IMR-90 (cell line): Measurements from ENCODE around the gene SEPTIN8. TPM values are rescaled to one million over a fixed set of nuclear protein-coding genes. Genes with fewer than 3 reads are reported as not detected.

ENCODE experiments used
- ATAC-seq: fragments of 200-7000 bp; cut with Tn5 transposase; 2 replicates; pipeline ENCODE4 v1.9.1; 2020; ENCODE audit warnings: low read depth, mild to moderate bottlenecking, moderate library complexity
- BruUV-seq: library from RNA; stranded (reverse); fragments of 400-500 nt; replicated peaks from 2 replicates; lab custom pipeline; 2021; lab: Mats Ljungman, UMichigan
- CTCF ChIA-PET: fragments of 300-600 bp; formaldehyde crosslinking; extraction: SDS; loops from one replicate; lab custom pipeline; 2021; ENCODE audit warnings: antibody characterized with exemption; lab: Yijun Ruan, JAX
- POLR2A ChIA-PET: fragments of 300-600 bp; sonication (Branson Sonifier 250); formaldehyde crosslinking; loops from one replicate; lab custom pipeline; 2022; ENCODE audit warnings: antibody characterized with exemption; ENCODE audit not compliant: unreplicated experiment; lab: Charles Lee
- DNase-seq: peaks from one replicate; pipeline ENCODE4 v3.0.0; 2013
- H2AFZ ChIP-seq: replicated peaks from 2 replicates; pipeline ENCODE3; 2013; ENCODE audit warnings: low read length, mild to moderate bottlenecking; ENCODE audit not compliant: poor library complexity
- H2AK5ac ChIP-seq: 2 replicates; pipeline ENCODE4 v1.6.1; 2013; ENCODE audit warnings: low read depth, low read length, inconsistent platforms
- H2AK9ac ChIP-seq: replicated peaks from 2 replicates; pipeline ENCODE3; 2013; ENCODE audit warnings: mild to moderate bottlenecking, low read depth, low read length, moderate library complexity; ENCODE audit not compliant: poor library complexity
- H2BK120ac ChIP-seq: 2 replicates; pipeline ENCODE4 v1.6.1; 2013; ENCODE audit warnings: low read depth, low read length, inconsistent platforms
- H2BK15ac ChIP-seq: 3 replicates; pipeline ENCODE4 v1.6.1; 2013; ENCODE audit warnings: low read depth, low read length, inconsistent platforms
- H2BK20ac ChIP-seq: 2 replicates; pipeline ENCODE4 v1.6.1; 2013; ENCODE audit warnings: low read depth, mild to moderate bottlenecking, inconsistent platforms, low read length, moderate library complexity
- H2BK5ac ChIP-seq: 2 replicates; pipeline ENCODE4 v1.6.1; 2013; ENCODE audit warnings: mild to moderate bottlenecking, low read depth, low read length, inconsistent platforms; ENCODE audit not compliant: poor library complexity, severe bottlenecking
- H3K14ac ChIP-seq: replicated peaks from 2 replicates; pipeline ENCODE4 v1.6.1; 2013; ENCODE audit warnings: low read depth, low read length, inconsistent platforms
- H3K18ac ChIP-seq: 2 replicates; pipeline ENCODE4 v1.6.1; 2013; ENCODE audit warnings: low read depth, low read length, control low read depth
- H3K23ac ChIP-seq: 2 replicates; pipeline ENCODE4 v1.6.1; 2013; ENCODE audit warnings: low read depth, low read length, inconsistent platforms
- H3K27ac ChIP-seq: 2 replicates; pipeline ENCODE4 v1.5.1; 2013; ENCODE audit warnings: mild to moderate bottlenecking, control low read depth, low read length; ENCODE audit not compliant: insufficient read depth
- H3K27me3 ChIP-seq: 2 replicates; pipeline ENCODE4 v1.6.1; 2013; ENCODE audit warnings: low read length; ENCODE audit not compliant: control insufficient read depth, insufficient read depth
- H3K36me3 ChIP-seq: 2 replicates; pipeline ENCODE4 v1.6.1; 2013; ENCODE audit warnings: low read length, mixed read lengths; ENCODE audit not compliant: control insufficient read depth, insufficient read depth
- H3K4ac ChIP-seq: 2 replicates; pipeline ENCODE4 v1.6.1; 2013; ENCODE audit warnings: low read depth, low read length, inconsistent platforms
- H3K4me1 ChIP-seq: 2 replicates; pipeline ENCODE4 v1.6.1; 2013; ENCODE audit warnings: low read length, mixed read lengths; ENCODE audit not compliant: control insufficient read depth, insufficient read depth
- H3K4me2 ChIP-seq: 2 replicates; pipeline ENCODE4 v1.6.1; 2013; ENCODE audit warnings: low read depth, mild to moderate bottlenecking, control low read depth, low read length, moderate library complexity
- H3K4me3 ChIP-seq: 2 replicates; pipeline ENCODE4 v1.5.1; 2013; ENCODE audit warnings: low read depth, mild to moderate bottlenecking, control low read depth, low read length, moderate library complexity; ENCODE audit not compliant: insufficient read depth
- H3K56ac ChIP-seq: 2 replicates; pipeline ENCODE4 v1.6.1; 2013; ENCODE audit warnings: low read length, inconsistent platforms; ENCODE audit not compliant: insufficient read depth; ENCODE audit errors: extremely low read depth
- H3K79me1 ChIP-seq, 2 experiments: 2 replicates each; pipeline ENCODE4 v1.6.1; 2013; ENCODE audit warnings: low read length in 2 of 2, inconsistent platforms in 1 of 2, low read depth in 1 of 2
- H3K9ac ChIP-seq: 2 replicates; pipeline ENCODE4 v1.6.1; 2013; ENCODE audit warnings: low read depth, low read length, control low read depth
- H3K9me1 ChIP-seq: 2 replicates; pipeline ENCODE4 v1.6.1; 2013; ENCODE audit warnings: low read length, inconsistent platforms; ENCODE audit not compliant: insufficient read depth
- H3K9me3 ChIP-seq: 2 replicates; pipeline ENCODE4 v1.6.1; 2013; ENCODE audit warnings: low read length; ENCODE audit not compliant: control insufficient read depth, insufficient read depth
- H4K20me1 ChIP-seq: 2 replicates; pipeline ENCODE4 v1.6.1; 2013; ENCODE audit warnings: low read length, inconsistent platforms; ENCODE audit not compliant: insufficient read depth
- H4K5ac ChIP-seq: 2 replicates; pipeline ENCODE4 v1.6.1; 2013; ENCODE audit warnings: mild to moderate bottlenecking, low read depth, low read length, control low read depth
- H4K8ac ChIP-seq, 2 experiments: 2 replicates each; pipeline ENCODE4 v1.6.1; 2013; ENCODE audit warnings: low read depth in 2 of 2, low read length in 2 of 2, control low read depth in 1 of 2, inconsistent platforms in 1 of 2
- H4K91ac ChIP-seq: 2 replicates; pipeline ENCODE4 v1.6.1; 2013; ENCODE audit warnings: low read depth, low read length, inconsistent platforms; ENCODE audit not compliant: insufficient read depth
- BHLHE40 ChIP-seq: fragments of 150-350 bp; IDR thresholded peaks from 2 replicates; pipeline ENCODE4 v1.6.1; 2016; ENCODE audit warnings: mild to moderate bottlenecking, low read depth, low read length
- FOS ChIP-seq: fragments of 150-350 bp; IDR thresholded peaks from 2 replicates; pipeline ENCODE4 v1.6.1; 2016; ENCODE audit warnings: low read depth, low read length
- MAFK ChIP-seq: IDR thresholded peaks from 2 replicates; pipeline ENCODE4 v1.6.1; 2012; ENCODE audit warnings: low read depth, low read length, improper control_type of control experiment
- MAZ ChIP-seq: IDR thresholded peaks from 2 replicates; pipeline ENCODE4 v1.6.1; 2012; ENCODE audit warnings: low read depth, mild to moderate bottlenecking, low read length, improper control_type of control experiment, moderate library complexity, borderline replicate concordance
- NFE2L2 ChIP-seq: fragments of 150-350 bp; IDR thresholded peaks from 2 replicates; pipeline ENCODE4 v1.6.1; 2016; ENCODE audit warnings: low read depth, mild to moderate bottlenecking, low read length
- POLR2A ChIP-seq: IDR thresholded peaks from 2 replicates; pipeline ENCODE4 v1.6.1; 2012; ENCODE audit warnings: mild to moderate bottlenecking, low read depth, low read length
- RCOR1 ChIP-seq: IDR thresholded peaks from 2 replicates; pipeline ENCODE4 v1.6.1; 2012; ENCODE audit warnings: mild to moderate bottlenecking, low read length, improper control_type of control experiment; ENCODE audit not compliant: insufficient replicate concordance
- SMC3 ChIP-seq: fragments of 150-350 bp; IDR thresholded peaks from 2 replicates; pipeline ENCODE4 v1.6.1; 2016; ENCODE audit warnings: low read depth, mild to moderate bottlenecking, antibody characterized with exemption, low read length, moderate library complexity
- WGBS, 2 experiments: methylation state at CpG; one replicate each; pipeline versions ENCODE4 v1.1.5 to v1.1.7; 2013; ENCODE audit warnings: missing lambda C conversion rate in 2 of 2; ENCODE audit not compliant: insufficient read length in 1 of 2; ENCODE audit errors: extremely low coverage in 2 of 2; 5-methylcytosine and 5-hydroxymethylcytosine counted together
- dilution Hi-C: fragments of 300-500 bp; cut with HindIII; formaldehyde crosslinking; loops from one replicate; pipeline ENCODE4 v1.14.3; 2018; ENCODE audit warnings: low sequenced_read_pairs; ENCODE audit not compliant: unreplicated experiment
- in situ Hi-C: fragments of 300-500 bp; cut with MboI; formaldehyde crosslinking; loops from 3 replicates; pipeline ENCODE4 v1.14.3; 2019; ENCODE audit warnings: low sequenced_read_pairs, inconsistent platforms, mixed read lengths
- intact Hi-C: fragments of 100-400 bp; cut with micrococcal nuclease; formaldehyde crosslinking; loops from 2 replicates; pipeline ENCODE4 v1.10.0; 2022
- polyA plus RNA-seq, 3 experiments: library from polyadenylated mRNA; depleted of rRNA; stranded (reverse); fragments of >200 nt; gene quantifications; 2 replicates each; pipeline ENCODE4 v1.2.3, GENCODE V29; 2012; ENCODE audit warnings: low replicate concordance in 1 of 3
- total RNA-seq: library from RNA; depleted of rRNA; stranded (reverse); fragments of >200 nt; gene quantifications from 2 replicates; pipeline ENCODE4 v1.2.3, GENCODE V29; 2012
- TF ChIP-seq, protein P1 (sequence below): fragments of 150-350 bp; IDR thresholded peaks from 2 replicates; pipeline ENCODE4 v1.6.1; 2017; ENCODE audit warnings: mild to moderate bottlenecking, antibody characterized with exemption, low read length, low read depth

The SEPTIN8 gene
- total and polyA plus RNA-seq, 2 of the 4 experiments (the other 2 are of a cell fraction): 56.2 to 67.2 TPM

DNA sequence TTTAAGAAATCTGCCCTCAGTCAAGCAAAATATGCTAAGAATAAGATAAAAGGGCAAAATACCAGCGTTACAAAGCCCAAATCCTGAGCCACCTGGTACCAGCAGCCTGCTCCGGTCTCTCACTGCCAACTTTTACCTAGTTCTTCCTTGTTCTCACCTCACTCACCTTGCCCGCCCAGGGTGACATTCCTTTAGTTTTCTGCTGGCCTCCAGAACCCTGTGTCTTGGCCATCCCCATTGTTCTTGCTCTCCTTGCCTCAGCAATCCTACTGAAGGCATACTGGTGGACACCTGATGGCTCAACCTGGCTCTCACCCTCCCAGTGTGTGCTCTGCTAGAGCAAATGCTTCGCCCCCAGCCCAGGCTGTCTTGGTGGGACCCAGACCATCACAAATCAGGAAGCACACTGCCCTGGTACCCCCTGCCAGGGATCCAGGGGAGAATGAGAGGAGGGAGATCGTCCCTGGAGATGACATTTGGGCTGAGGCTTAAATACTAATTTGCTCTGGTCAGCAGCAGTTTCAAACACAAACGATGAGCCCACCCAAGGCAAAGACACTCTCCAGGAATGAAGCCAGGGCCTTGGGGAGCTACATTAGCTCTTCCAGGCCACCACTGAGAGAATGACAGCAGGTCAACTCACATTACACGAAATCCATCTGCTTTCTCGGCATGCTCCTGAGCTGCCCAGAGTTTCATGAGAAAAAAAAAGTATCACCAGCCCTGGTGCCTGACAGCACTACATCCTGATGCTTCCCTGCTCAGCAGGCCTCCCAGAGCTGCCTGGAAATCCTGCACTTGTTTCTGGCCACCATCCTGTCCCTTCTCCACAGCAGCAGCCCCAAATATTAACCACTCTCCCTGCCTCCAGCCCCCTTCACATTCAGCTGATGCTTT, 12.2 kb upstream of the SEPTIN8 start:
- H3K4me3 ChIP-seq: no peak overlapping the region
- no peak overlapping the region for H2BK15ac ChIP-seq
- no peak overlapping the region for H2AFZ ChIP-seq
- no peak overlapping the region for H2AK9ac ChIP-seq
- no peak for DNase-seq
- no peak overlapping the region for H3K18ac ChIP-seq
- H3K4me1 ChIP-seq: peaks cover 2% of the 10 kb centered on the region; the same call in 1 of the 2 replicates
- no peak overlapping the region for H3K56ac ChIP-seq
- H3K79me1 ChIP-seq: no peaks in the 10 kb centered on the region
- H3K27me3 ChIP-seq: peaks cover 13% of the 10 kb centered on the region
- no peak overlapping the region for H4K91ac ChIP-seq
- no peaks in the 10 kb centered on the region for H4K20me1 ChIP-seq
- no peak overlapping the region for H4K8ac ChIP-seq
- H2BK120ac ChIP-seq: no peak overlapping the region
- intact Hi-C loops: no loop called here
- in situ Hi-C loops: no loop called here
- H2AK5ac ChIP-seq: no peak overlapping the region
- no peak overlapping the region for H4K5ac ChIP-seq
- 94% methylated on average over 3 of the region's 8 CpGs; no CpG with 5 or more reads in 1 of the 2 experiments for WGBS, 2 experiments
- H3K9me1 ChIP-seq: no peaks in the 10 kb centered on the region
- CTCF ChIA-PET: interaction anchor here (0.7 kb wide), 1 partner anchor 262 kb away, joined by 3 read pairs; no protein-coding TSS in a partner anchor
- H3K27ac ChIP-seq: no peak overlapping the region
- no peak overlapping the region for H3K4ac ChIP-seq
- H2BK5ac ChIP-seq: no peak overlapping the region
- H3K4me2 ChIP-seq: no peak overlapping the region
- no peak for TF ChIP-seq NFE2L2
- TF ChIP-seq RCOR1: no peak
- TF ChIP-seq, protein P1, sequence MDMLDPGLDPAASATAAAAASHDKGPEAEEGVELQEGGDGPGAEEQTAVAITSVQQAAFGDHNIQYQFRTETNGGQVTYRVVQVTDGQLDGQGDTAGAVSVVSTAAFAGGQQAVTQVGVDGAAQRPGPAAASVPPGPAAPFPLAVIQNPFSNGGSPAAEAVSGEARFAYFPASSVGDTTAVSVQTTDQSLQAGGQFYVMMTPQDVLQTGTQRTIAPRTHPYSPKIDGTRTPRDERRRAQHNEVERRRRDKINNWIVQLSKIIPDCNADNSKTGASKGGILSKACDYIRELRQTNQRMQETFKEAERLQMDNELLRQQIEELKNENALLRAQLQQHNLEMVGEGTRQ: no peak
- no peak for TF ChIP-seq MAFK
- TF ChIP-seq POLR2A: no peak
- TF ChIP-seq SMC3: no peak
- TF ChIP-seq BHLHE40: no peak
- no peak for TF ChIP-seq MAZ
- no peak for TF ChIP-seq FOS
- ATAC-seq: no peak
- no peak overlapping the region for H3K23ac ChIP-seq
- H3K9me3 ChIP-seq: no peaks in the 10 kb centered on the region
- H3K36me3 ChIP-seq: no peaks in the 10 kb centered on the region
- no peak overlapping the region for H3K9ac ChIP-seq
- H2BK20ac ChIP-seq: no peak overlapping the region
- BruUV-seq: no TSS peak
- POLR2A ChIA-PET: no interaction called here
- H3K14ac ChIP-seq: no peak overlapping the region
- dilution Hi-C loops: no loop called here
